LNCAP (cell line): Measurements from ENCODE around the gene TRIM14.

ENCODE experiments used
- TF ChIP-seq, protein P1 (sequence below): fragments of 450-650 bp; IDR thresholded peaks from 2 replicates; pipeline ENCODE4 v1.5.1; 2017; ENCODE audit warnings: mild to moderate bottlenecking

Gene TRIM14

GRCh38 chr9:98071737-98072136 is 47.3 kb downstream of the TRIM14 start:
- TF ChIP-seq, protein P1, sequence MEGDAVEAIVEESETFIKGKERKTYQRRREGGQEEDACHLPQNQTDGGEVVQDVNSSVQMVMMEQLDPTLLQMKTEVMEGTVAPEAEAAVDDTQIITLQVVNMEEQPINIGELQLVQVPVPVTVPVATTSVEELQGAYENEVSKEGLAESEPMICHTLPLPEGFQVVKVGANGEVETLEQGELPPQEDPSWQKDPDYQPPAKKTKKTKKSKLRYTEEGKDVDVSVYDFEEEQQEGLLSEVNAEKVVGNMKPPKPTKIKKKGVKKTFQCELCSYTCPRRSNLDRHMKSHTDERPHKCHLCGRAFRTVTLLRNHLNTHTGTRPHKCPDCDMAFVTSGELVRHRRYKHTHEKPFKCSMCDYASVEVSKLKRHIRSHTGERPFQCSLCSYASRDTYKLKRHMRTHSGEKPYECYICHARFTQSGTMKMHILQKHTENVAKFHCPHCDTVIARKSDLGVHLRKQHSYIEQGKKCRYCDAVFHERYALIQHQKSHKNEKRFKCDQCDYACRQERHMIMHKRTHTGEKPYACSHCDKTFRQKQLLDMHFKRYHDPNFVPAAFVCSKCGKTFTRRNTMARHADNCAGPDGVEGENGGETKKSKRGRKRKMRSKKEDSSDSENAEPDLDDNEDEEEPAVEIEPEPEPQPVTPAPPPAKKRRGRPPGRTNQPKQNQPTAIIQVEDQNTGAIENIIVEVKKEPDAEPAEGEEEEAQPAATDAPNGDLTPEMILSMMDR: no peak

DNA sequence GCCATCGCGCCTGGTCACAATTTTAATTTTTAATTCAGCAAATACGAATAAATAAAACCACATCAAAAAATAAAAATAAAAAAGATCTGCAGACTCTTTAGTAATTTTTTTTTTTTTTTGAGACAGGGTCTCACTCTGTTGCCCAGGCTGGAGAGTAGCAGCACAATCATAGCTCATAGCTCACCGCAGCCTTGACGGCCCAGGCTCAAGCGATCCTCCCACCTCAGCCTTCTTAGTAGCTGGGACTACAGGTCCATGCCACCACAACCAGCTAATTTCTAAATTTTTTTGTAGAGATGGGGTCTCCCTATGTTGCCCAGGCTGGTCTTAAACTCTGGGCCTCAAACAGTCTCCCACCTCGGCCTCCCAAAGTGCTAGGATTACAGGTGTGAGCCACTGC is 48.3 kb downstream of the TRIM14 start:
- TF ChIP-seq, protein P1: no peak

DNA sequence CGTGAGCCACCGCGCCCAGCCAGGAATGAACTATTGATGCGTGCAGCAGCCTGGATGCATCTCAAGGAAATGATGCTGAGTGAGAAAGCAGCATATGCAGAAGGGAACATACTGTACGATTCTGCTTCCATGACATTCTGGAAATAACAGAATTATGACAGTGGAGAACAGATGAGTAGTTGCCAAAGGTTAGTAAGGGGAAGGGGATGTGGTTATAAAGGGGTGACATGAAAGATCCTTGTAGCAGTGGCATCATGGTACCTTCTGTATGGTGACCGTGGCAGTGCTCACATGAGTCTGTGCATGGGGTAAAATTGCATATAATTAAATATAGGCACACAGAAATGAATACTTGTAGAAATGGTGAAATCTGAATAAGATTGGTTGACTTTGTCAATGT is 49.5 kb downstream of the TRIM14 start:
- TF ChIP-seq, protein P1: no peak

DNA sequence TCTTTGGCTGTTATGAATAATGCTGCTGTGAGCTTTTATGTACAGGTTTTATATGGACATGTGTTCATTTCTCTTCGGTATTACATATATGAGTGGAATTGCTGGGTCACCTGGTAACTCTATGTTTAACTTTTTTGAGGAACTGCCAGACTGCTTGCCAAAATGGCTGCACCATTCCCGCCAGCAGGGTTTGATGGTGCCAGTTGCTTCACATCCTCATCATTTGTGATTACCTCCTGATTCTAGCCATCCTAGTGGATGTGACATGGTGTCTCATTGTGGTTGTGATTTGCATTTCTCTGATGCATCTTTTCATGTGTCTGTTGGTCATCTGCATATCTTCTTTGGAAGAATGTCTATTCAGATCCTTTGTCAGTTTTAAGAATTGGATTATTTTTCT is 51.8 kb downstream of the TRIM14 start:
- TF ChIP-seq, protein P1: no peak

DNA sequence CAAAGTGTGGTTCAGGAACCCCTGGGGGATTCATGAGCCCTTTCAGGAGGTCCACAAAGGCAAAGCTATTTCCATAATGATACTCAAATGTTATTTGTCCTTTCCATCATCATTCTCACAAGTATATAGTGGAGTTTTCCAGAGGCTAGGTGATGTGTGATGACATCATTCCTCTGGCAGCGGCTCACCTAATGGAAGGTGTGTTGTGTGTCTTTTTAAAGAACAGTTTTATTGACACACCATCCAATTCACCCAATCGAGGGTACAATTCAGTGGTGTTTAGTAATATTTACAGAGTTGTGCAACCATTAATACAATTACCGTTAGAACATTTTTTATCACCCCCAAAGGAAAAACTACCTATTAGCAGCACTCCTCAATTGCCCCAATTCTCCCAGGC is 52.8 kb downstream of the TRIM14 start:
- TF ChIP-seq, protein P1: no peak

DNA sequence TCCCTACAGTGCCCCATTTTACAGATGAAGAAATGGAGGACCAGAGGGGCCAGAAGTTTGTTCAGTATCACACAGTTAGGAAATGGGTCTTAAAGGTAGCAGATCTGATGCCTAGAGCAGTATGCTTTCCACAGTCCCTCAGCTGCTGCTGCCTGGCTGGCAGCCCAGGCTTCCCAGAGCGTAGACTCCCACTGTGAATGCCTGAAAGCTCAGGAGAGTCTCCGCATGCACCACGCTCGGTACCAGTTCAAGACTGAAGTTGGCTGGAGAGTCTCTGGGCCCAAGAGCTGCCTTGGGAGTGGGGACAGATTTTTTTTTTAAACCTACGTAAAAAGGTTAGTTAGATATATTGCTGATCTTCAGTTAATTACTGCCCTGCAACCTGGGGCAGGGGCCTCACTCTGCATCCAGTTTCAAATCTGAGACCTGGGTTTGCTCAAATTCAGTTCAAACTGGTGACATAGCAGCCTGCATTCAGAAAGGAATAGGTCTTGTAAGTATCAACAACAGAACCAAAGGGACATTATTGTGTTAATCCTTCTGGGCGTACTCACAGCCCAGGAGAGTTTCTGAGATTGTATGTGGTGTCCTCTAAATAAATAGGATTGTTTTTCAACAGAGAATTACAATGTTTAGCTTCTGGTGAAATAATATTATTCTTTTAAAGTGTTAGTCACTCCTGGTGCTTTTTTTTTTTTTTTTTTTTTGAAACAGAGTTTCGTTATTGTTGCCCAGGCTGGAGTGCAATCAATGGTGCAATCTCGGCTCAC is 54.2 kb downstream of the TRIM14 start:
- TF ChIP-seq, protein P1: no peak

GRCh38 chr9:98062161-98062560 is 56.9 kb downstream of the TRIM14 start:
- TF ChIP-seq, protein P1: no peak
